ENCODE results near the gene KCNK3. TPM values are rescaled to one million over a fixed set of nuclear protein-coding genes. Genes with fewer than 3 reads are reported as not detected.

Gene KCNK3
- total and polyA plus RNA-seq, 2 experiments from 2014 or later: not detected

DNA sequence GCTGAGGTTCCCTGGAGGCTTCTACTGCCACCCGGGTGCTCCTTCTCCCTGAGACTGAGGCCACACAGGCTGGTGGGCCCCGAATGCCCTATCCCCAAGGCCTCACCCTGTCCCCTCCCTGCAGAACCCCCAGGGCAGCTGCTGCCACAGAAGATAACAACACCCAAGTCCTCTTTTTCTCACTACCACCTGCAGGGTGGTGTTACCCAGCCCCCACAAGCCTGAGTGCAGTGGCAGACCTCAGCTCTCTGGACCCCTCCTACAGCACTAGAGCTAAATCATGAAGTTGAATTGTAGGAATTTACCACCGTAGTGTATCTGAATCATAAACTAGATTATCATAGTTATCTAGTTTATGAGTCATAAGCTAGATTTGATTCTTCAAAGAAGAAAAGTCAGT, 86.0 kb downstream of the KCNK3 start:
- 87 to 97% methylated on average over 3 of the region's 3 CpGs for WGBS, 2 experiments (ENCODE audit: low coverage in 1 of 2, low lambda C conversion rate in 2 of 2, missing lambda C conversion rate in 2 of 2)
- no peak overlapping the region for H2AFZ ChIP-seq
- H3K9me3 ChIP-seq (ENCODE audit: low read depth): no peaks in the 10 kb centered on the region
- H3K4me2 ChIP-seq (ENCODE audit: unreplicated experiment): no peak overlapping the region
- TF ChIP-seq EZH2phosphoT487 (IDR thresholded peaks at IDR 0.05; ENCODE audit: insufficient read depth, low read depth) (no peak), EZH2 (IDR thresholded peaks at IDR 0.05; ENCODE audit: insufficient read depth, poor library complexity, severe bottlenecking) (no peak)
- DNase-seq: no peak
- peaks cover 25% of the 10 kb centered on the region for H3K79me2 ChIP-seq (ENCODE audit: insufficient read depth)
- no peak overlapping the region for H3K9ac ChIP-seq
- no peaks in the 10 kb centered on the region for H3K27me3 ChIP-seq (replicated peaks; ENCODE audit: insufficient read depth)
- no peaks in the 10 kb centered on the region for H3K9me2 ChIP-seq (ENCODE audit: insufficient read depth)
- H3K36me3 ChIP-seq (ENCODE audit: low read depth): peaks cover 25% of the 10 kb centered on the region
- H3F3A ChIP-seq (ENCODE audit: insufficient read depth): no peaks in the 10 kb centered on the region
- no peaks in the 10 kb centered on the region for H4K20me1 ChIP-seq (ENCODE audit: insufficient read depth)
- H3K4me3 ChIP-seq: no peak overlapping the region
- in situ Hi-C loops (cut with MboI): no loop called here
- no peak overlapping the region for H3K27ac ChIP-seq
- no peaks in the 10 kb centered on the region for H3K4me1 ChIP-seq (ENCODE audit: insufficient read depth)

DNA sequence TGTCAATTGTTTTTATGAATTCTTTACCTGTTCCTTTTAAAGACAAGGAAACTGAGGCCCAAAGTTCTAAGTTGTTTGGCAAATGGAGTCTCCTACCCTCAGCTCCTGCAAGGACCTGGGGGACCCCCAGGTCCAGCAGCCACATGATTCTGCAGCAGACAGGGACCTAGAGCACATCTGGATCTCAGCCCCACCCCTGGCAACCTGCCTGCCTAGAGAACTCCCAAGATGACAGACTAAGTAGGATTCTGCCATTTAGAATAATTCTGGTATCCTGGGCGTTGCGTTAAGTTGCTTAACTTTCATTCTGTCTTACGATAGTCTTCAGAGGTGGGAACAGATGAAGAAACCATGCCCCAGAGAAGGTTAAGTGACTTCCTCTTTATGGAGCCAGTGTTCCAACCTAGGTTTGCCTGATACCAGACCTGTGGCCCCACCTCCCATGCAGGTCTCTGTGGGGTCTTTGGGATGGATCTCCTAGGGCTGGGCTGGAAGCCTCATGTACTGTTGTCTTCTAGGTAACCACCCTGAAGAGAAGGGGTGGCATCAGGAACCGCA, 87.8 kb downstream of the KCNK3 start:
- Histone ChIP-seq H3K9me2 (ENCODE audit: insufficient read depth) (no peaks in the 10 kb centered on the region), H3K27me3 (replicated peaks; ENCODE audit: insufficient read depth) (no peaks in the 10 kb centered on the region), H3K79me2 (ENCODE audit: insufficient read depth) (peaks cover 7% of the 10 kb centered on the region; the same call in 1 of the 2 replicates), H2AFZ (no peak overlapping the region), H3K9ac (no peak overlapping the region), H3K9me3 (ENCODE audit: low read depth) (no peaks in the 10 kb centered on the region), H3K27ac (no peak overlapping the region), H3K4me2 (ENCODE audit: unreplicated experiment) (no peak overlapping the region), H3K4me3 (no peak overlapping the region), H4K20me1 (ENCODE audit: insufficient read depth) (no peaks in the 10 kb centered on the region), H3K36me3 (ENCODE audit: low read depth) (peaks cover 25% of the 10 kb centered on the region), H3K4me1 (ENCODE audit: insufficient read depth) (0 out of 2 replicates have a peak, but pooled peaks cover 3% of the 10 kb centered on the region), H3F3A (ENCODE audit: insufficient read depth) (0 out of 2 replicates have a peak, but pooled peaks cover 5% of the 10 kb centered on the region)
- no peak for DNase-seq
- WGBS, 2 experiments (ENCODE audit: low coverage in 1 of 2, low lambda C conversion rate in 2 of 2, missing lambda C conversion rate in 2 of 2): 78 to 82% methylated on average over 4 of the region's 4 CpGs
- in situ Hi-C loops (cut with MboI): no loop called here
- TF ChIP-seq EZH2 (IDR thresholded peaks at IDR 0.05; ENCODE audit: insufficient read depth, poor library complexity, severe bottlenecking) (no peak), EZH2phosphoT487 (IDR thresholded peaks at IDR 0.05; ENCODE audit: insufficient read depth, low read depth) (no peak)

Small RNA genes lying within 50 kb of the gene (small RNA-seq; reads per million reads assigned to genes)
- not detected for gene AC015977.1 (ENCODE audit: low read depth, low replicate concordance)

Other genes starting within 250 kb of the KCNK3 start
- 0.25 and 0.43 TPM in 2 replicates for gene OTOF, start 214.6 kb upstream of the KCNK3 start, total RNA-seq (2014; rRNA removed; shearing (Covaris generic))
- gene OTOF, start 214.6 kb upstream of the KCNK3 start, polyA plus RNA-seq (2016; fragmentation: Nextera tagmentation; extraction: Ambion mirVana): 0.37 and 0.38 TPM in 2 replicates
- not detected in 2 replicates for gene CIB4, start 51.4 kb upstream of the KCNK3 start, total RNA-seq (2014; rRNA removed; shearing (Covaris generic))
- not detected in 2 replicates for gene CIB4, start 51.4 kb upstream of the KCNK3 start, polyA plus RNA-seq (2016; fragmentation: Nextera tagmentation; extraction: Ambion mirVana)
- gene SLC35F6, start 71.6 kb downstream of the KCNK3 start, total RNA-seq (2014; rRNA removed; shearing (Covaris generic)): 45.4 and 46.9 TPM in 2 replicates
- 36.6 and 37.1 TPM in 2 replicates for gene SLC35F6, start 71.6 kb downstream of the KCNK3 start, polyA plus RNA-seq (2016; fragmentation: Nextera tagmentation; extraction: Ambion mirVana)
- gene CENPA, start 93.3 kb downstream of the KCNK3 start, total RNA-seq (2014; rRNA removed; shearing (Covaris generic)): 5.7 and 8.1 TPM in 2 replicates
- 9.1 and 12.1 TPM in 2 replicates for gene CENPA, start 93.3 kb downstream of the KCNK3 start, polyA plus RNA-seq (2016; fragmentation: Nextera tagmentation; extraction: Ambion mirVana)
- gene DPYSL5, start 155.4 kb downstream of the KCNK3 start, total RNA-seq (2014; rRNA removed; shearing (Covaris generic)): not detected in 2 replicates
- not detected in 2 replicates for gene DPYSL5, start 155.4 kb downstream of the KCNK3 start, polyA plus RNA-seq (2016; fragmentation: Nextera tagmentation; extraction: Ambion mirVana)